Measurements from ENCODE around the gene TMEM59L. TPM values are rescaled to one million over a fixed set of nuclear protein-coding genes. Genes with fewer than 3 reads are reported as not detected.

Gene TMEM59L
- total RNA-seq (2012; rRNA removed) (under 0.01 and 0.28 TPM in 2 replicates), polyA plus RNA-seq (2012; rRNA removed) (5.9 and 6.1 TPM in 2 replicates), Bru-seq, nascent RNA (percentile 32 among the genes with signal in this experiment), BruChase-seq, experiment 1, labeled RNA remaining after a 6-hour chase (percentile 39 among the genes with signal in this experiment), BruChase-seq, experiment 2, labeled RNA remaining after a 2-hour chase (percentile 34 among the genes with signal in this experiment)
- polyA plus RNA-seq (2012; cell fraction: cytosol; rRNA removed), result 5.6 and 9.7 TPM in 2 replicates
- 21.2 and 55.5 TPM in 2 replicates for polyA plus RNA-seq (2012; cell fraction: nucleus; rRNA removed; ENCODE audit: low replicate concordance)
- long read RNA-seq, transcript TMEM59L-201 (8 exons, 1,613 nt), result major isoform, 9 of 14 reads
- long read RNA-seq, partial matches to known transcripts, result 4 of 14 reads
- long read RNA-seq, other reads (novel, unspliced or antisense), result 1 of 14 reads

- Histone ChIP-seq H3K27ac (ENCODE audit: insufficient read depth, low read length) (no peak within 1 kb of the TSS; the same call in 1 of the 2 replicates), H3K4me3 (ENCODE audit: insufficient read depth, low read depth, low read length) (peak within 1 kb of the TSS; percentile 69), H4K91ac (ENCODE audit: insufficient read depth, low read depth, low read length) (no peak within 1 kb of the TSS; the same call in 1 of the 2 replicates), H3K9ac (ENCODE audit: low read depth, low read length) (peak within 1 kb of the TSS; percentile 41), H3K23ac (ENCODE audit: low read depth, low read length) (peak within 1 kb of the TSS; percentile 38; the same call in 1 of the 2 replicates), H3K4me2 (ENCODE audit: low read depth, low read length) (peak within 1 kb of the TSS; percentile 91), H3K56ac (ENCODE audit: extremely low read depth, insufficient read depth, low read length) (no peak within 1 kb of the TSS; the same call in 1 of the 2 replicates), H4K5ac (ENCODE audit: low read depth, low read length) (no peak within 1 kb of the TSS), H2BK20ac (ENCODE audit: low read depth, low read length) (no peak within 1 kb of the TSS), H3K36me3 (ENCODE audit: control insufficient read depth, insufficient read depth, low read length) (no peaks in the 10 kb centered on the region), H2BK15ac (ENCODE audit: low read depth, low read length) (no peak within 1 kb of the TSS), H3K79me1 (ENCODE audit: low read depth in 1 of 2, low read length in 2 of 2) (no peaks in the 10 kb centered on the region), H3K18ac (ENCODE audit: low read depth, low read length) (no peak within 1 kb of the TSS), H3K9me3 (ENCODE audit: control insufficient read depth, insufficient read depth, low read length) (peaks cover 4% of the 10 kb centered on the region; the same call in 1 of the 2 replicates), H3K4me1 (ENCODE audit: control insufficient read depth, insufficient read depth, low read length) (peaks cover 7% of the 10 kb centered on the region; the same call in 1 of the 2 replicates), H3K27me3 (ENCODE audit: control insufficient read depth, insufficient read depth, low read length) (peaks cover 57% of the 10 kb centered on the region), H3K4ac (ENCODE audit: low read depth, low read length) (no peak within 1 kb of the TSS), H4K8ac (ENCODE audit: low read depth in 2 of 2, low read length in 2 of 2) (peak within 1 kb of the TSS in 1 of 2 experiments; percentile 79; a peak in 1 of 4 replicates), H2BK120ac (ENCODE audit: low read depth, low read length) (no peak within 1 kb of the TSS), H3K14ac (replicated peaks; ENCODE audit: low read depth, low read length) (no peak within 1 kb of the TSS; the same call in 1 of the 2 replicates), H2AK9ac (replicated peaks; ENCODE audit: low read depth, low read length, poor library complexity) (peak within 1 kb of the TSS; percentile 50), H4K20me1 (ENCODE audit: insufficient read depth, low read length) (peaks cover 4% of the 10 kb centered on the region; the same call in 1 of the 2 replicates), H2AFZ (replicated peaks; ENCODE audit: low read length, poor library complexity) (peak within 1 kb of the TSS; percentile 93), H2BK5ac (ENCODE audit: low read depth, low read length, poor library complexity, severe bottlenecking) (no peak within 1 kb of the TSS), H2AK5ac (ENCODE audit: low read depth, low read length) (peak within 1 kb of the TSS; percentile 76), H3K9me1 (ENCODE audit: insufficient read depth, low read length) (no peaks in the 10 kb centered on the region)
- in situ Hi-C loops (cut with MboI; ENCODE audit: low sequenced_read_pairs) (no loop called here), intact Hi-C loops (cut with micrococcal nuclease) (no loop called here), dilution Hi-C loops (cut with HindIII; ENCODE audit: low sequenced_read_pairs, unreplicated experiment) (no loop called here)
- ChIA-PET CTCF (no interaction called here), POLR2A (ENCODE audit: unreplicated experiment) (no interaction called here)
- WGBS, 2 experiments (ENCODE audit: extremely low coverage in 2 of 2, insufficient read length in 1 of 2), result 2% methylated on average over 30 of the region's 70 CpGs; no CpG with 5 or more reads in 1 of the 2 experiments
- DNase-seq, result no peak
- ATAC-seq (ENCODE audit: low read depth), result peak; percentile 72
- no TSS peak for BruUV-seq (replicated peaks)
- no peak for TF ChIP-seq RCOR1 (IDR thresholded peaks at IDR 0.05; ENCODE audit: insufficient replicate concordance, low read length)
- TF ChIP-seq CTCF (conservative IDR thresholded peaks at IDR 0.05; ENCODE audit: low read depth, low read length), result no peak
- no peak for TF ChIP-seq BHLHE40 (IDR thresholded peaks at IDR 0.05; ENCODE audit: low read depth, low read length)
- TF ChIP-seq NFE2L2 (IDR thresholded peaks at IDR 0.05; ENCODE audit: low read depth, low read length), result no peak
- TF ChIP-seq FOS (IDR thresholded peaks at IDR 0.05; ENCODE audit: low read depth, low read length), result no peak
- no peak for TF ChIP-seq CEBPB (IDR thresholded peaks at IDR 0.05; ENCODE audit: low read depth, low read length)
- TF ChIP-seq MAZ (IDR thresholded peaks at IDR 0.05; ENCODE audit: borderline replicate concordance, low read depth, low read length), result no peak
- TF ChIP-seq ELK1 (IDR thresholded peaks at IDR 0.05; ENCODE audit: borderline replicate concordance, low read depth, low read length), result no peak
- TF ChIP-seq MAFK (IDR thresholded peaks at IDR 0.05; ENCODE audit: low read depth, low read length), result no peak
- TF ChIP-seq RAD21 (IDR thresholded peaks at IDR 0.05; ENCODE audit: low read length), result no peak
- no peak for TF ChIP-seq CHD1 (IDR thresholded peaks at IDR 0.05; ENCODE audit: low read depth, low read length)
Measured at GRCh38 chr19:18612772-18613588, at the start of gene TMEM59L. TSS of gene TMEM59L (plus strand) at chr19:18612870. CDS start at chr19:18612959, 89 bp downstream.

Data from IMR-90 (cell line).